ENCODE measurements around the gene SH3BP4.

GRCh38 chr2:234996941-234997270 is 45.1 kb downstream of the SH3BP4 start:
- TF ChIP-seq CTCF (IDR thresholded peaks at IDR 0.05) (no peak), EP300 (IDR thresholded peaks at IDR 0.05) (no peak)
